ENCODE results near the gene AKAP8L. TPM values are rescaled to one million over a fixed set of nuclear protein-coding genes. Genes with fewer than 3 reads are reported as not detected.

AKAP8L gene
- total RNA-seq, 6 experiments from 2014 or later: 49.4 to 54.4 (median 52.0) TPM

- Mint-ChIP-seq H3K27me3 (ENCODE audit: insufficient read depth) (no peaks in the 10 kb centered on the region; the same call in 1 of the 2 replicates), H3K9me3 (no peaks in the 10 kb centered on the region), H3K4me3 (no peak overlapping the region), H3K27ac (no peak overlapping the region), H3K4me1 (ENCODE audit: low read depth) (peaks cover 16% of the 10 kb centered on the region), H3K36me3 (ENCODE audit: low read depth) (peaks cover 20% of the 10 kb centered on the region)
- no peak for DNase-seq
- TF ChIP-seq, protein P1, sequence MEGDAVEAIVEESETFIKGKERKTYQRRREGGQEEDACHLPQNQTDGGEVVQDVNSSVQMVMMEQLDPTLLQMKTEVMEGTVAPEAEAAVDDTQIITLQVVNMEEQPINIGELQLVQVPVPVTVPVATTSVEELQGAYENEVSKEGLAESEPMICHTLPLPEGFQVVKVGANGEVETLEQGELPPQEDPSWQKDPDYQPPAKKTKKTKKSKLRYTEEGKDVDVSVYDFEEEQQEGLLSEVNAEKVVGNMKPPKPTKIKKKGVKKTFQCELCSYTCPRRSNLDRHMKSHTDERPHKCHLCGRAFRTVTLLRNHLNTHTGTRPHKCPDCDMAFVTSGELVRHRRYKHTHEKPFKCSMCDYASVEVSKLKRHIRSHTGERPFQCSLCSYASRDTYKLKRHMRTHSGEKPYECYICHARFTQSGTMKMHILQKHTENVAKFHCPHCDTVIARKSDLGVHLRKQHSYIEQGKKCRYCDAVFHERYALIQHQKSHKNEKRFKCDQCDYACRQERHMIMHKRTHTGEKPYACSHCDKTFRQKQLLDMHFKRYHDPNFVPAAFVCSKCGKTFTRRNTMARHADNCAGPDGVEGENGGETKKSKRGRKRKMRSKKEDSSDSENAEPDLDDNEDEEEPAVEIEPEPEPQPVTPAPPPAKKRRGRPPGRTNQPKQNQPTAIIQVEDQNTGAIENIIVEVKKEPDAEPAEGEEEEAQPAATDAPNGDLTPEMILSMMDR (IDR thresholded peaks at IDR 0.05): no peak
Observed at GRCh38 chr19:15401397-15401710, 17.4 kb downstream of the AKAP8L start.

DNA sequence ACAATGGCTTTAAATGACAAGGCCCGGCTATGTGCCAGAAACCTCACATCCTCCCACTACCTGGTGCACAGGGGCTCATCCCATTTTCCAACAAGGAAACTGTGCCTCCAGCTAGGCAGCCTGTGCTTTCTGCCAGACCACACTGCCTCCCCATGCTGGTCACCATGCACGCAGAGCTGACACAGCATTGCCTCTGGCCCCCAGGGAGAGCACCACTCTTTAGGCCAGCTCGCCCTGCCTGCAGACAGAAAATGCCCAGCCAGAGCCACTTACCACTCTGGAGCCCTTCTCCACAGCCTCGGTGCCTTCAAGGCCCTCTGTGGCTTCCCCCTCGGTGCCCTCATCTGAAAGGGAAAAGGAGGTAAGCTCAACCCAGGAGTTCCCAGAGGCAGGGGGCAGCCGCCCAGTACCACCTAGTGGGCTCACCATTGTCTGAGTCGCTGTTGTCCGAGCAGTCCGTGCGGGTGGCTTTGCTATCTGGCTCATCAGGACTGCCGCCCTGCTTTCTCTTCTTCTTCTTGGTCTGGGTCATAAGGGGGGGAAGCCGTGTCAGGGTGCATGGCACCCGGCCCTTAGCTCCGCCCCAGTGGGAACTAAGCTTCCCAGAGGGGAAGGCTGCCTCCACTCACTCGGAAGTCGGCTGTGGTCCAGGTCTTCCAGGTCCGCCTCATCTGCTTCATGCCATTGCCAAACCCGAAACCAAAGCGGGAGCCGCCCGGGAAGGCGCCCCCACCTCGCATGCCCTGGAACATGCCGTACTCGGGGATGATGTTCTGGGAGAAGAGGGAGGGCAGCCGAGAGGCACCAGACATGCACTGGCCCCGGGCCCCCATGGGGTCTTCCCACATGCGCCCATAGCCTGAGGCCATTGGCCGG lies 18.0 kb downstream of the AKAP8L start:
- no peak overlapping the region for H3K27ac Mint-ChIP-seq
- DNase-seq: no peak
- H3K36me3 Mint-ChIP-seq (ENCODE audit: low read depth): peaks cover 21% of the 10 kb centered on the region
- H3K4me3 Mint-ChIP-seq: no peak overlapping the region
- TF ChIP-seq, protein P1 (IDR thresholded peaks at IDR 0.05): no peak
- peaks cover 10% of the 10 kb centered on the region for H3K4me1 Mint-ChIP-seq (ENCODE audit: low read depth)
- no peaks in the 10 kb centered on the region; the same call in 1 of the 2 replicates for H3K27me3 Mint-ChIP-seq (ENCODE audit: insufficient read depth)
- no peaks in the 10 kb centered on the region for H3K9me3 Mint-ChIP-seq

GRCh38 chr19:15399635-15400034 lies 19.2 kb downstream of the AKAP8L start:
- TF ChIP-seq, protein P1 (IDR thresholded peaks at IDR 0.05): no peak
- Mint-ChIP-seq H3K27me3 (ENCODE audit: insufficient read depth) (no peaks in the 10 kb centered on the region; the same call in 1 of the 2 replicates), H3K9me3 (no peaks in the 10 kb centered on the region), H3K27ac (no peak overlapping the region), H3K4me3 (no peak overlapping the region), H3K36me3 (ENCODE audit: low read depth) (peaks cover 25% of the 10 kb centered on the region), H3K4me1 (ENCODE audit: low read depth) (peaks cover 6% of the 10 kb centered on the region)
- no peak for DNase-seq

GRCh38 chr19:15399234-15399515 lies 19.6 kb downstream of the AKAP8L start:
- no peak for DNase-seq
- peaks cover 29% of the 10 kb centered on the region for H3K36me3 Mint-ChIP-seq (ENCODE audit: low read depth)
- peaks cover 4% of the 10 kb centered on the region for H3K4me1 Mint-ChIP-seq (ENCODE audit: low read depth)
- no peak overlapping the region for H3K27ac Mint-ChIP-seq
- H3K9me3 Mint-ChIP-seq: no peaks in the 10 kb centered on the region
- TF ChIP-seq, protein P1 (IDR thresholded peaks at IDR 0.05): no peak
- no peaks in the 10 kb centered on the region; the same call in 1 of the 2 replicates for H3K27me3 Mint-ChIP-seq (ENCODE audit: insufficient read depth)
- no peak overlapping the region for H3K4me3 Mint-ChIP-seq

DNA sequence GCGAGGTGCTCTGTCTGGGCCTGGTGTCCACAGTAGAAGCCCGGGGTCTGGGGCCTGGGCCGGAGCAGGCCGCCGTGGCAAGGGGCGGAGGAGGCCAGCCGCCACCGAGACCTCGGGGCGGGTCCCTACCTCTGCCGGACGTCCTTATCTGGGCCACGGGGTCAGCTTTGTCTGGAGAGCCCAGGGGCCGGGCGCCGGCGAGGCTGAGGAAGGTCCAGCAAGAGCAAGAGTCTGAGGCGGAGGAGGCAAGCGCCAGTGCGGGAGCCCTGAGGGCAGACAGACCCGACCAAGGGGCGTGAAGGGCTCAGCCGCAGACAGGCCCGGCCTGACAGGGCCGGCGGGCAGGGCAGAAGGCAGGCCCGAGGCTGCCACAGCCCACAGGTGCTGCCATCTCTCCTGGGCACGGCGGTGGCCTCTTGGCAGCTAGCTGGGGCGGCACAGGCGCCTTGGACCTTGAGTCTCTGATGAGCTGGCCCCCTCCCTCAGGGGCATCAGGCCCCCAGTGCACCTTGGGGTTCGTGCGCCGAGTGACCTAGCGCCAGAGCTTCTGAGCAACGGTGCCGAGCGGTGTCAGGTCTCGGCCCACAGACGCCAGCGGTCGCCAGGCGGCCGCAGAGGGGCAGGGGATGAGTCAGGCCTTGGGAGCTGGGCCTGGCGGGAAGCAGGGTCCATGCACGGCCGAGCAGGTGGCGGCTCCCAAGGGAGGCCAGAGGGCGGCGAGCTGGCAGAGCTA lies 20.1 kb downstream of the AKAP8L start:
- DNase-seq: no peak
- Mint-ChIP-seq H3K27me3 (ENCODE audit: insufficient read depth) (no peaks in the 10 kb centered on the region; the same call in 1 of the 2 replicates), H3K36me3 (ENCODE audit: low read depth) (peaks cover 29% of the 10 kb centered on the region), H3K4me1 (ENCODE audit: low read depth) (peaks cover 8% of the 10 kb centered on the region), H3K4me3 (no peak overlapping the region), H3K27ac (no peak overlapping the region), H3K9me3 (no peaks in the 10 kb centered on the region)
- TF ChIP-seq, protein P1 (IDR thresholded peaks at IDR 0.05): no peak

Measured in HFFc6 (cell line).